ENCODE results near the gene PPP1R9A.

Gene PPP1R9A

GRCh38 chr7:95205665-95206225 is 298.4 kb downstream of the PPP1R9A start:
- H3K27me3 ChIP-seq (ENCODE audit: control insufficient read depth, insufficient read depth, low read length), result no peaks in the 10 kb centered on the region
- H3K9me3 ChIP-seq (ENCODE audit: control insufficient read depth, low read length), result no peaks in the 10 kb centered on the region
- no peak overlapping the region for H3K4me3 ChIP-seq (ENCODE audit: low read length)
- no peaks in the 10 kb centered on the region for H3K4me1 ChIP-seq (ENCODE audit: control insufficient read depth, insufficient read depth, low read length)
- H3K9ac ChIP-seq (ENCODE audit: low read length), result no peak overlapping the region
- H3K36me3 ChIP-seq (ENCODE audit: control insufficient read depth, insufficient read depth, low read length), result no peaks in the 10 kb centered on the region

- no peak overlapping the region for H3K9ac ChIP-seq (ENCODE audit: low read length)
Measured at GRCh38 chr7:95209276-95209675, 301.9 kb downstream of the PPP1R9A start.

GRCh38 chr7:95209788-95210187 is 302.4 kb downstream of the PPP1R9A start:
- Histone ChIP-seq H3K36me3 (ENCODE audit: control insufficient read depth, insufficient read depth, low read length) (no peaks in the 10 kb centered on the region), H3K4me3 (ENCODE audit: low read length) (no peak overlapping the region), H3K9ac (ENCODE audit: low read length) (no peak overlapping the region), H3K4me1 (ENCODE audit: control insufficient read depth, insufficient read depth, low read length) (no peaks in the 10 kb centered on the region), H3K27me3 (ENCODE audit: control insufficient read depth, insufficient read depth, low read length) (no peaks in the 10 kb centered on the region), H3K9me3 (ENCODE audit: control insufficient read depth, low read length) (no peaks in the 10 kb centered on the region)

More at GRCh38 chr7:95209276-95209675, 301.9 kb downstream of the PPP1R9A start:
- Histone ChIP-seq H3K27me3 (ENCODE audit: control insufficient read depth, insufficient read depth, low read length) (no peaks in the 10 kb centered on the region), H3K4me1 (ENCODE audit: control insufficient read depth, insufficient read depth, low read length) (no peaks in the 10 kb centered on the region), H3K9me3 (ENCODE audit: control insufficient read depth, low read length) (no peaks in the 10 kb centered on the region), H3K4me3 (ENCODE audit: low read length) (no peak overlapping the region), H3K36me3 (ENCODE audit: control insufficient read depth, insufficient read depth, low read length) (no peaks in the 10 kb centered on the region)

GRCh38 chr7:95213148-95213547 is 305.8 kb downstream of the PPP1R9A start:
- Histone ChIP-seq H3K4me1 (ENCODE audit: control insufficient read depth, insufficient read depth, low read length) (no peaks in the 10 kb centered on the region), H3K4me3 (ENCODE audit: low read length) (no peak overlapping the region), H3K27me3 (ENCODE audit: control insufficient read depth, insufficient read depth, low read length) (no peaks in the 10 kb centered on the region), H3K36me3 (ENCODE audit: control insufficient read depth, insufficient read depth, low read length) (no peaks in the 10 kb centered on the region), H3K9ac (ENCODE audit: low read length) (no peak overlapping the region), H3K9me3 (ENCODE audit: control insufficient read depth, low read length) (no peaks in the 10 kb centered on the region)

- Histone ChIP-seq H3K9me3 (ENCODE audit: control insufficient read depth, low read length) (no peaks in the 10 kb centered on the region), H3K36me3 (ENCODE audit: control insufficient read depth, insufficient read depth, low read length) (no peaks in the 10 kb centered on the region), H3K4me3 (ENCODE audit: low read length) (no peak overlapping the region), H3K27me3 (ENCODE audit: control insufficient read depth, insufficient read depth, low read length) (no peaks in the 10 kb centered on the region), H3K4me1 (ENCODE audit: control insufficient read depth, insufficient read depth, low read length) (no peaks in the 10 kb centered on the region), H3K9ac (ENCODE audit: low read length) (no peak overlapping the region)
Measured at GRCh38 chr7:95213809-95214492, 306.6 kb downstream of the PPP1R9A start.

GRCh38 chr7:95219721-95220120 is 312.3 kb downstream of the PPP1R9A start:
- Histone ChIP-seq H3K9ac (ENCODE audit: low read length) (no peak overlapping the region), H3K4me1 (ENCODE audit: control insufficient read depth, insufficient read depth, low read length) (no peaks in the 10 kb centered on the region), H3K36me3 (ENCODE audit: control insufficient read depth, insufficient read depth, low read length) (no peaks in the 10 kb centered on the region), H3K9me3 (ENCODE audit: control insufficient read depth, low read length) (no peaks in the 10 kb centered on the region), H3K4me3 (ENCODE audit: low read length) (no peak overlapping the region), H3K27me3 (ENCODE audit: control insufficient read depth, insufficient read depth, low read length) (no peaks in the 10 kb centered on the region)

- no peaks in the 10 kb centered on the region for H3K36me3 ChIP-seq (ENCODE audit: control insufficient read depth, insufficient read depth, low read length)
- no peaks in the 10 kb centered on the region for H3K27me3 ChIP-seq (ENCODE audit: control insufficient read depth, insufficient read depth, low read length)
- H3K4me3 ChIP-seq (ENCODE audit: low read length), result no peak overlapping the region
- H3K9me3 ChIP-seq (ENCODE audit: control insufficient read depth, low read length), result no peaks in the 10 kb centered on the region
- no peak overlapping the region for H3K9ac ChIP-seq (ENCODE audit: low read length)
- H3K4me1 ChIP-seq (ENCODE audit: control insufficient read depth, insufficient read depth, low read length), result no peaks in the 10 kb centered on the region
Measured at GRCh38 chr7:95220328-95220727, 312.9 kb downstream of the PPP1R9A start.

GRCh38 chr7:95225301-95225700 is 317.9 kb downstream of the PPP1R9A start:
- Histone ChIP-seq H3K9ac (ENCODE audit: low read length) (no peak overlapping the region), H3K4me3 (ENCODE audit: low read length) (no peak overlapping the region), H3K4me1 (ENCODE audit: control insufficient read depth, insufficient read depth, low read length) (no peaks in the 10 kb centered on the region), H3K27me3 (ENCODE audit: control insufficient read depth, insufficient read depth, low read length) (no peaks in the 10 kb centered on the region), H3K9me3 (ENCODE audit: control insufficient read depth, low read length) (no peaks in the 10 kb centered on the region), H3K36me3 (ENCODE audit: control insufficient read depth, insufficient read depth, low read length) (no peaks in the 10 kb centered on the region)

- H3K27me3 ChIP-seq (ENCODE audit: control insufficient read depth, insufficient read depth, low read length), result no peaks in the 10 kb centered on the region
Measured at GRCh38 chr7:95229301-95229700, 321.9 kb downstream of the PPP1R9A start.

GRCh38 chr7:95238252-95238943 is 331.0 kb downstream of the PPP1R9A start:
- Histone ChIP-seq H3K36me3 (ENCODE audit: control insufficient read depth, insufficient read depth, low read length) (no peaks in the 10 kb centered on the region), H3K4me1 (ENCODE audit: control insufficient read depth, insufficient read depth, low read length) (no peaks in the 10 kb centered on the region), H3K4me3 (ENCODE audit: low read length) (no peak overlapping the region), H3K27me3 (ENCODE audit: control insufficient read depth, insufficient read depth, low read length) (no peaks in the 10 kb centered on the region), H3K9ac (ENCODE audit: low read length) (no peak overlapping the region), H3K9me3 (ENCODE audit: control insufficient read depth, low read length) (no peaks in the 10 kb centered on the region)

More at GRCh38 chr7:95229301-95229700, 321.9 kb downstream of the PPP1R9A start:
- Histone ChIP-seq H3K4me1 (ENCODE audit: control insufficient read depth, insufficient read depth, low read length) (no peaks in the 10 kb centered on the region), H3K36me3 (ENCODE audit: control insufficient read depth, insufficient read depth, low read length) (no peaks in the 10 kb centered on the region), H3K4me3 (ENCODE audit: low read length) (no peak overlapping the region), H3K9ac (ENCODE audit: low read length) (no peak overlapping the region), H3K9me3 (ENCODE audit: control insufficient read depth, low read length) (no peaks in the 10 kb centered on the region)

- Histone ChIP-seq H3K9me3 (ENCODE audit: control insufficient read depth, low read length) (no peaks in the 10 kb centered on the region), H3K4me1 (ENCODE audit: control insufficient read depth, insufficient read depth, low read length) (no peaks in the 10 kb centered on the region), H3K36me3 (ENCODE audit: control insufficient read depth, insufficient read depth, low read length) (no peaks in the 10 kb centered on the region), H3K4me3 (ENCODE audit: low read length) (no peak overlapping the region), H3K9ac (ENCODE audit: low read length) (no peak overlapping the region), H3K27me3 (ENCODE audit: control insufficient read depth, insufficient read depth, low read length) (no peaks in the 10 kb centered on the region)
Measured at GRCh38 chr7:95240921-95241320, 333.5 kb downstream of the PPP1R9A start.

GRCh38 chr7:95242266-95242665 is 334.9 kb downstream of the PPP1R9A start:
- Histone ChIP-seq H3K9me3 (ENCODE audit: control insufficient read depth, low read length) (no peaks in the 10 kb centered on the region), H3K36me3 (ENCODE audit: control insufficient read depth, insufficient read depth, low read length) (no peaks in the 10 kb centered on the region), H3K4me3 (ENCODE audit: low read length) (no peak overlapping the region), H3K4me1 (ENCODE audit: control insufficient read depth, insufficient read depth, low read length) (no peaks in the 10 kb centered on the region), H3K27me3 (ENCODE audit: control insufficient read depth, insufficient read depth, low read length) (no peaks in the 10 kb centered on the region), H3K9ac (ENCODE audit: low read length) (no peak overlapping the region)
